Stomach smooth muscle (tissue), 2 donors: ENCODE data around the gene SNX33.
"Not testable (repeated sequence)": the region's sequence is repeated elsewhere in the genome, so short reads cannot be mapped to it uniquely, and the experiment has no call there.

ENCODE experiments used
- H3K27ac ChIP-seq: one replicate; pipeline ENCODE4 v1.7.0; 2013; ENCODE audit warnings: mild to moderate bottlenecking, low read length, inconsistent platforms
- H3K27me3 ChIP-seq, 2 donors: one replicate each; pipeline ENCODE4 v1.7.0; 2013; ENCODE audit warnings: low read length in 2 of 2; ENCODE audit not compliant: insufficient read depth in 2 of 2, control insufficient read depth in 1 of 2
- H3K36me3 ChIP-seq, 2 donors: one replicate each; pipeline ENCODE4 v1.7.0; 2013; ENCODE audit warnings: low read length in 2 of 2; ENCODE audit not compliant: control insufficient read depth in 2 of 2, insufficient read depth in 2 of 2
- H3K4me1 ChIP-seq: one replicate; pipeline ENCODE4 v1.7.0; 2013; ENCODE audit warnings: low read length; ENCODE audit not compliant: control insufficient read depth, insufficient read depth
- H3K4me3 ChIP-seq, 2 donors: one replicate each; pipeline ENCODE4 v1.7.0; 2013; ENCODE audit warnings: low read length in 2 of 2
- H3K9ac ChIP-seq, 2 donors: one replicate each; pipeline ENCODE4 v1.7.0; 2013; ENCODE audit warnings: low read length in 2 of 2, mild to moderate bottlenecking in 1 of 2
- H3K9me3 ChIP-seq, 2 donors: one replicate each; pipeline ENCODE4 v1.7.0; 2013; ENCODE audit warnings: low read length in 2 of 2; ENCODE audit not compliant: control insufficient read depth in 2 of 2
- donor health status: healthy.
- donor health status: Pancreatic carcinoma.

The SNX33 gene

GRCh38 chr15:75696854-75697259 is 49.1 kb downstream of the SNX33 start:
- H3K27ac ChIP-seq, result peak overlapping the region; percentile 99
- H3K27me3 ChIP-seq, result no peaks in the 10 kb centered on the region
- peaks cover 84% of the 10 kb centered on the region for H3K4me1 ChIP-seq
- H3K4me3 ChIP-seq, result peak overlapping the region in 1 of 2 donors; percentile 15
- H3K9ac ChIP-seq, result peak overlapping the region; percentile 84 to 85
- H3K9me3 ChIP-seq, result no peaks in the 10 kb centered on the region
- H3K36me3 ChIP-seq, result peaks cover 0 to 8% of the 10 kb centered on the region in 2 donors

DNA sequence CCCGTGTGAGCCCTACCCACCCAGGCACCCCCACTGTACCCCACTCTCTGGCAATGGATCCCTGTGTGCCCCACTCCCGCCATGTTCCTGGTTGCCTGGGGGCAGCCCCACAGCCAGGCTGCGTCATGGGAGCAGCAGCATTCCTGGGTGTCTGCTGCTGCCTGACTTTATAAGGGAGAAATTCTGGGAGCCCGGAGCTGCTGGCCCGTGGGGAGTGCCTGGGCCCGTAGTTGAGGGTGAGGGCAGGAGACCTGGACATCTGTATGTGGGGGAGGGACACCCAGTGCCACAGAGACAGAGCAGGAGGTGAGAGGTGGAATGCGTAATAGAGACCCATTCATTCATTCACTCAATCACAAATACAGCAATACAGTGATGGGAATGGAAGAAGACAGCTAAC is 49.8 kb downstream of the SNX33 start:
- H3K4me3 ChIP-seq, result peak overlapping the region in 1 of 2 donors; percentile 8
- no peaks in the 10 kb centered on the region for H3K27me3 ChIP-seq
- no peaks in the 10 kb centered on the region for H3K9me3 ChIP-seq
- H3K36me3 ChIP-seq, result peaks cover 0 to 1% of the 10 kb centered on the region in 2 donors
- peaks cover 91% of the 10 kb centered on the region for H3K4me1 ChIP-seq
- peak overlapping the region; percentile 84 to 85 for H3K9ac ChIP-seq
- H3K27ac ChIP-seq, result peak overlapping the region; percentile 99

DNA sequence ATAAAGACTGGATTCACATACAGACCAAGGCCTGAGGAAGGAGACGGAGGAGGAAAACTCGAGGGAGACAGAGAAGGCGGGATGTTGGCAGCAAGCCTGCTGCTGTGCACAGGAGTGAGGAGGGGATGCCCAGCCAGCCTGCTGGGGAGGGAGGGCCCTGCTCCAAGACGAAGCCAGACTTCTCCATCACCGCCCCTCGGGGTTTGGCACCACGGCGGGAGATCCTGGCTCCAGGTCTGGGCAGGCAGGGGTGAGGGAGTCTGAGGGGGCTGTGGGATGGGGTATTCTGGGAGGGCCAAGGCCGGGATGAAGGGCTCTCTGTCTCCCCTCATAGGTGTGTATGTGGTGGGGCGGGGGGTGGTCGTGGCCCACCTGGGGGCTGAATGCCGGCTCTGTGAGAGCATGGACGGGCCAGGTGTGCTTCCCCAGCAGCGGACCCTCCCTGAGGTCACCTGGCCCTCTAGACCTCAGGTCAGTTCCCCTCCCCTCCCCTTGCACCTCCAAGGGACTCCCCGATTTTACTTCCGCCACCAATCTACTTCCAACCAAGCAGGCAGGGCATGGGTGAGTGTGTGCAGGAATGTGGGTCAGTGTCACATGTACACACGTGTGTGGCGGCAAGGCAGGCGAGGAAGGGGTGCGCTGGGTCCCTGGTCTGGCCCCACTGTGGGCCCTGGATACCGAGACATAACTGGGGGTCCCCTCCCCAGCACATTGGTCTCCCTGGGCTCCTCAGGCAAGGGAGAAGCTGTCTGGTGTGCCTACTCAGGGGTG is 50.4 kb downstream of the SNX33 start:
- Histone ChIP-seq H3K9ac (peak overlapping the region; percentile 68 to 85), H3K27ac (peak overlapping the region; percentile 99), H3K4me1 (peaks cover 90% of the 10 kb centered on the region)
- H3K36me3 ChIP-seq, H3K27me3 ChIP-seq, H3K9me3 ChIP-seq, H3K4me3 ChIP-seq: not testable (repeated sequence)

DNA sequence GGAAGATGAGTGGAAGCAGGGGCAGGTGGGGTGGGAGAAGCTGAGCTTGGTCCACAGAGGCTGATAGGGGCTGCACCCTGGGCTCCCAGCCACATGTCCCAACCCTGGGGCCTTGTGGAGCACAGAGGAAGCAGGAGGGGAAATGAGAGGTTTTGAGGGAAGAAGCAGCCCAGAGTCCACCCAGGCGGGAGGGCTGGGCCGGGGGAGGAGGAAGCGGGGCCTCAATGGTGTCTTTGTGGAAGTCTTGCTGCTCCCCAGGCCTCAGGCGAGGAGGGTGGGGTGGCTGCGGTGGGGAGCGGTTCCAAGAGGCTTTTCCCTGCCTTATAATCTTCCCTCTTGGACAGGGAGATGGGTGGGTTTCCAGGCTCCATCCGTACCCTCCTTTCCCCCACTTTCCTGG is 51.8 kb downstream of the SNX33 start:
- H3K27me3 ChIP-seq, H3K9me3 ChIP-seq, H3K36me3 ChIP-seq, H3K4me3 ChIP-seq: not testable (repeated sequence)
- peak overlapping the region in 1 of 2 donors; percentile 20 for H3K9ac ChIP-seq
- H3K27ac ChIP-seq, result peak overlapping the region; percentile 99
- peaks cover 82% of the 10 kb centered on the region for H3K4me1 ChIP-seq

GRCh38 chr15:75699961-75700874 is 52.5 kb downstream of the SNX33 start:
- H3K9ac ChIP-seq, result peak overlapping the region in 1 of 2 donors; percentile 41

DNA sequence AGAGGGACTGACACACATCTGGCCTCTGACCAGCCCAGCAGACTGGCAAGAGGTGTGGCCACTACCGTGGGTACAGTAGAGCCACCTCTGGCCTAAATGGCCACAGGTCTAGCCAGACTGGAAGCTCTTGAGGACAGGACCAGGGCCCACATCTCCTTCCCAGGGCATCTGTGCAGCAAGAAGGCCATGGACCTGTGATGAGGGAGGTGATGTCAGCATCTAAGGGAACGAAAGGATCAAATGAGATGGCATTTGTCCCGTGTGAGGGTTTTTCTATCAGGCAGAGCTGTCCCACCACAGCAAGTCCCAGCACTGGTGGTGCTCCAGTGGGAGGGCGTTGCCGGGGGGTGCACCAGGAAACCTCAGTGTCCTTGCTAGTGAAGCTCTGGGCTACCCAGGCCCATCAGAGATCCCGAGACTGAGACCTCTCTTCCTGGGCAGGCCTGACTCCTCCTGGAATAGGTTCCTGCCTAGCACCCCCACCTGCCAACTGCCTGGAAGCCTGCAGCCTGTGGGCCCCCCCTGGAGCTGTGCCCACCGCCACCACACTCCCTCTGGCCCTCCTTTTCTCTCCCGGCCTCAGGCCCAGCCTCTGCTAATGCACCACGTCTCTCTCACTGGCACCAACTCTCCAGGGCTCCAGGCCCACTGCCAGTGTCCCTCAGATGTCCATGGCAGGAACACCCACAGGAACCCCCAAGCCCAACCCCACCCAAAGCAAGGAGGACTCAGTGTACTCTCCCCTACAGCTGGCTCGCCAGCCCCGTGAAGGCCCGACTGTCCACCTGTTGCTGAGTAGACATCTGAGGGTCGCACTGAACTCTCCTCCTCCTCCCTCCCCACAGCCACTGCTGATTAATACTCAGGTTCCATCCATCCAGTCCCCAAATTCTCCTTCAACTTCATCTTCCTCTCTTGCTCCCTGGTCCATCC is 53.6 kb downstream of the SNX33 start:
- peak overlapping the region in 1 of 2 donors; percentile 22 for H3K4me3 ChIP-seq
- H3K27me3 ChIP-seq, H3K36me3 ChIP-seq, H3K9me3 ChIP-seq: not testable (repeated sequence)
- H3K27ac ChIP-seq, result peak overlapping the region; percentile 84
- peak overlapping the region; percentile 36 to 41 for H3K9ac ChIP-seq
- H3K4me1 ChIP-seq, result peaks cover 82% of the 10 kb centered on the region

More at GRCh38 chr15:75699961-75700874, 52.5 kb downstream of the SNX33 start:
- peak overlapping the region; percentile 99 for H3K27ac ChIP-seq
- H3K9me3 ChIP-seq, H3K4me3 ChIP-seq, H3K27me3 ChIP-seq, H3K36me3 ChIP-seq: not testable (repeated sequence)
- peaks cover 82% of the 10 kb centered on the region for H3K4me1 ChIP-seq

DNA sequence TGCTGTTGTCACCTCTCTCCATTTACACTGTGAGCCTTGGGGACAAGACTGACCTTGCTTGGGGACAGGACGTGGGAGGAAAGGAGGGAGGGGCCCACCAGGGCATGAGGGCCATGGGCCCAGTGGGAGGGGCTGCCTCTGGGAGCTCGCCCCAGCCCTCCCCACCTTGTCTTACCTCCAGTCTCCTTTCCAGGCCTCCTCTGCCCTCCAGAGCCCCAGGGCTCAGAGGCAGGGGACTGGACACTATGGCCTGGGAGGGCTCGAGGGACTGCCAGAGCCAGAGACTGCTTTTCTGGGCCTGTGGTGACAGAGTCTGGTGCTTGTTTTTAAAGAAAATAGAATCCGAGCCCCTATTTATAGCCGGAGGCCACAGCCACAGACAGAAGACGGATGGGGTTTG is 54.7 kb downstream of the SNX33 start:
- Histone ChIP-seq H3K9me3 (no peaks in the 10 kb centered on the region), H3K27ac (peak overlapping the region; percentile 84), H3K4me3 (no peak overlapping the region), H3K4me1 (peaks cover 82% of the 10 kb centered on the region), H3K9ac (peak overlapping the region; percentile 32 to 36), H3K27me3 (no peaks in the 10 kb centered on the region), H3K36me3 (peaks cover 7 to 10% of the 10 kb centered on the region in 2 donors)

DNA sequence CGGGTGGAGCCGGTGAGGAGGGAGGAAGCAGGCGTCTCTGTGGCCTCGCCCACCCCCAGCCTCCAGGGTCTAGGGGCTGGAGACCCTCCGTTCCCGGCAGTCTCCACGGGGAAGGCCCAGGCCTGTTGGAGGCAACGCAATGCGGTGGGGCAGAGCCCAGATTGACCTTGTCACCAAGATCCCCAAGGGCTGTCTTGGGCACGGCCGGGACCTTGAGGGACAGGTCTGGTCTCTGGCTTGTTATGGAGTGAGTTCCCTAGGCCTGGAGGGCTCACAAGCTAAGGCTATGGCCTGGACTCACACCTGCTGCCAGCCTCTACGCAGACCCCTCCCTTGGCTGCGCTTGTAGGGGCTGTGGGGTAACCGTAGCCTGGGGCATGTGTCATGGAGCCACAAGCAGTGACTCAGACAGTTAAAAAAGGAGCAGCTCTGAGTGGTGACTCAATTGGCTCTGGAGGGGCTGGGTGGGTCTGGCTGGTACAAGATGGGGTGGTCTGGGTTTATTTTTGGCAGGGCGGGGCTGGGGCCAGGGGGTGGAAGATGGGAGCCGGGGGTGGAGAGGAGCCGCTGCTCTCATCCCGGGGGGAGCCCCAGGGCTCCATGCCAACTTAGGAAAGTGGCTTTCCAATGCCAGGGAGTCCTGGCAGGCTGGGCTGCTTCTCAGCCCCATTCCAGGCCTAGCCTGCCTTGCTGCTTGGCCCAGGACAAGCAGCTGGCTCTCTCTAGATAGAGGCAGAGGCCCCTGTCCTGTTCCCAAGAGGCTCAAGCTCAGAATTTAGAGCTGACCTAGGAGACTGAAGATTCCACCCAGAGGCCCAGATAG is 55.9 kb downstream of the SNX33 start:
- Histone ChIP-seq H3K9ac (peak overlapping the region; percentile 62 to 69), H3K4me3 (peak overlapping the region in 1 of 2 donors; percentile 22)

DNA sequence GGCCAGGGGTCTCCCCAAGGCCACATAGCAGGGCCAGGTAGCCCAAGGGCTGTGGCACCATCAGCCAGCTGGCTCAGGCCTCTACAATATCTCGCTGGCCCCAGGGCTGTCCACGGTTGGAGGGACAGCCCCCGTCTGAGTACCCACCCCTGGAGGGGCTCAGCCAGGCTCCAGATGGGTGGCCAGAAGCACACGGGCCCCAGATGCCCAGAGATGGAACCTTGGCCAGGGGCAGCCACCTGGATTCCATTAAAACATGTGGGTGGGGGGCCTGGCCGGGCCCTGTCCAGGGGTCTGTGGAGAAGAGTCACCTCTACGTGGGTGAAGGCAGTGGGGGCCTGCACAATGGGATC is 56.5 kb downstream of the SNX33 start:
- H3K4me3 ChIP-seq, result peak overlapping the region; percentile 19 to 22
- H3K4me1 ChIP-seq, result peaks cover 77% of the 10 kb centered on the region
- peaks cover 7 to 13% of the 10 kb centered on the region in 2 donors for H3K36me3 ChIP-seq
- H3K27ac ChIP-seq, result peak overlapping the region; percentile 92
- no peaks in the 10 kb centered on the region for H3K27me3 ChIP-seq
- H3K9ac ChIP-seq, result peak overlapping the region; percentile 62 to 69
- H3K9me3 ChIP-seq, result no peaks in the 10 kb centered on the region

More for the DNA sequence above, 55.9 kb downstream of the SNX33 start:
- not testable (repeated sequence) for H3K27me3 ChIP-seq, H3K9me3 ChIP-seq
- peaks cover 7 to 11% of the 10 kb centered on the region in 2 donors for H3K36me3 ChIP-seq
- peak overlapping the region; percentile 92 for H3K27ac ChIP-seq
- H3K4me1 ChIP-seq, result peaks cover 77% of the 10 kb centered on the region
